C4-2B (cell line): ENCODE data around the gene FAM20C.
"Not testable (repeated sequence)": the region's sequence is repeated elsewhere in the genome, so short reads cannot be mapped to it uniquely, and the experiment has no call there.

Source experiments
- H3K27ac ChIP-seq: fragments of 450-650 bp; 2 replicates; pipeline ENCODE4 v1.5.1; 2017
- ZFX ChIP-seq: fragments of 450-650 bp; IDR thresholded peaks from 2 replicates; pipeline ENCODE4 v1.6.1; 2017
- TF ChIP-seq, protein P1 (sequence below): fragments of 450-650 bp; conservative IDR thresholded peaks from 2 replicates; pipeline ENCODE4 v1.5.1; 2017; ENCODE audit warnings: mild to moderate bottlenecking

FAM20C gene

DNA sequence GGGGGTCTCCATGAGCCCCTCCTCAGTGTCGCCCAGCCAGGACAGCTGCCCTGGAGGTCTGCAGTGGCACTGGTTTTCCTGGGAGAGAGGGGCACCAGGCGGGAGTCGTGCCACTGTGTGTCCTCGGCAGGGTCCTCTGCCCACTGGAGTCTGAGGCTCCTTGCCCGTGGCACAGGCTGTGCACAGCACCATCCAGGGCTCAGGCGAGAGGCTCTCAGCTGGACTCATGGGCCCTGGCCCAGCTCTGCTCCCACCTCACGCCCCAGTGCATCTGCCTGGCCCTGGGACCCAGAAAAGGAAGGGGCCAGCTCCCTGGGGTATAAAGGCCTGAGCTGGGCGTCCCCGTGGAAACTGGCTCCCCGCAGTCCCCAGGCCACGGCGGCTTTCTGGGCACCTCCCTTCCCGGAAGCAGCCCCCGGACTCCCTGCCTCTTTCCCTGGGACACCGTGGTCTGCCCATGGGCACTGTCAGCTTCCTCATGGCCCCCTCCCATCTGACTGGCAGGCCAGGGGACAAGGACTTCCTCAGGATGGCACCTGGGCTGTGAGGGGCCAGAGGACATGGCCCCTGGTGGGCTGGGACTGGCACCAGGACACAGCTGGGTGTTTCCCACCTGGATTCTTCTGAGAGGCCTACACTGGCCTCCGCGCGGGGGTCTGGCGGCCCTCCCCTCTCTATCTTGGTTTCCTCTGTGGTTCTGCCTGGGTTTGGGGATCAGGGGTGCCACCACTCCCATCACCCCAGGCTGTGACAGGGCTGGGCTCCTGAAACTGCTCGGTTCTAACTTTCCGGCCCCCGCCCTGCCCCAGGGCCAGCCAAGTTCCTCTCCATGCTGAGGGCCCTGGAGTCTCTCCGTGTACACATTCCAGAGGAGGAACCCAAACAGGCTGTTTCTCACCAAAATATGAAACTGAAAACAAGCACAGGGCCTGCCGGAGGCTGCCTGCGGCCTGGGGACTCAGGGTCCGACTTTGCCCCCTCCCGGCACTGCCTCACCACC, 103.1 kb downstream of the FAM20C start:
- no peak overlapping the region for H3K27ac ChIP-seq
- no peak for TF ChIP-seq ZFX
- TF ChIP-seq, protein P1, sequence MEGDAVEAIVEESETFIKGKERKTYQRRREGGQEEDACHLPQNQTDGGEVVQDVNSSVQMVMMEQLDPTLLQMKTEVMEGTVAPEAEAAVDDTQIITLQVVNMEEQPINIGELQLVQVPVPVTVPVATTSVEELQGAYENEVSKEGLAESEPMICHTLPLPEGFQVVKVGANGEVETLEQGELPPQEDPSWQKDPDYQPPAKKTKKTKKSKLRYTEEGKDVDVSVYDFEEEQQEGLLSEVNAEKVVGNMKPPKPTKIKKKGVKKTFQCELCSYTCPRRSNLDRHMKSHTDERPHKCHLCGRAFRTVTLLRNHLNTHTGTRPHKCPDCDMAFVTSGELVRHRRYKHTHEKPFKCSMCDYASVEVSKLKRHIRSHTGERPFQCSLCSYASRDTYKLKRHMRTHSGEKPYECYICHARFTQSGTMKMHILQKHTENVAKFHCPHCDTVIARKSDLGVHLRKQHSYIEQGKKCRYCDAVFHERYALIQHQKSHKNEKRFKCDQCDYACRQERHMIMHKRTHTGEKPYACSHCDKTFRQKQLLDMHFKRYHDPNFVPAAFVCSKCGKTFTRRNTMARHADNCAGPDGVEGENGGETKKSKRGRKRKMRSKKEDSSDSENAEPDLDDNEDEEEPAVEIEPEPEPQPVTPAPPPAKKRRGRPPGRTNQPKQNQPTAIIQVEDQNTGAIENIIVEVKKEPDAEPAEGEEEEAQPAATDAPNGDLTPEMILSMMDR, result no peak

DNA sequence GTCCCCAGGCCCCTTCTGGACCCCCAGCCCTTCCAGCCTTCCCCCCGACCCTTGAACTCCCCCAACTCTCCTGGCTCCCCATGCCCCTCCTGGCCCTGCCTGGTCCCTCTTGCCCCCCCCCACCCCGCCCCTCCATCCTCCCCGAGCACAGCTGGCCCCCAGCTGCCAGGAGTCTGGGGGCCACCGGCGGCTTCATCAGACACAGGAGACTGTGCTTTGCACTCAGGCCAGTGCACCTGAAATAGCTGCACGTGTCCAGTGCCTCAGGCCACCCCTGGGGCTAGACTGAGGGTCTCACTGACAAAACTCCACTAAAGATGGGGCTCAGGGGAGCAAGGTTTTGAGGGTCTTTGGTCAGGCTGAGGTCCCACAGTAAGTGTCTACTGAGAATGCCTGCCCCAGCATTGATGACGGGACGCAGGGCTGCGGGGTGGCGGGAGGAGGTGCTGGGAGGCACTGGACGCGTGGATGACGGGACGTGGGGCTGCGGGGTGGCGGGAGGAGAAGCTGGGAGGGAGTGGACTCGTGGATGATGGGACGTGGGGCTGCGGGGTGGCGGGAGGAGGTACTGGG, 104.1 kb downstream of the FAM20C start:
- TF ChIP-seq ZFX, result no peak
- TF ChIP-seq, protein P1, result no peak
- no peak overlapping the region for H3K27ac ChIP-seq

GRCh38 chr7:297141-297540, 104.8 kb downstream of the FAM20C start:
- H3K27ac ChIP-seq, result not testable (repeated sequence)

- TF ChIP-seq, protein P1, result no peak
- no peak for TF ChIP-seq ZFX
These were observed 105.4 kb downstream of the FAM20C start for GRCh38 chr7:297611-298374.

DNA sequence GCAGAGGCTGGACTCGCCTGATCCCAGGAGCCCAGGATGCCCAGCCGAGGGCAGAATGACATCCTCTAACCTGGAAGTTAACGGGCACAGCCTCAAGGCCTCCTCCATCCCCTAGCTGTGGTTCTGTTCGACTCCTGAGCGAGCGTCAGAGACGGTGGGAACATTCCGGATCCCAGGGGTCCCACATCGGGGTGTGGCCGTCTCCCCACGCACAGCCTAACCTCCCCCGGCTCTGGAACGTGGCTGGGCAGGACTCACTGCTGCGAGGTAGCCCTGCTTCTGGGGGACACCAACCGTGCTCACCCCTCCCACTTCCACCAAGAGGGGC, 106.0 kb downstream of the FAM20C start:
- no peak overlapping the region for H3K27ac ChIP-seq
- TF ChIP-seq ZFX, result no peak
- TF ChIP-seq, protein P1, result no peak

More at GRCh38 chr7:297611-298374, 105.4 kb downstream of the FAM20C start:
- no peak overlapping the region for H3K27ac ChIP-seq

DNA sequence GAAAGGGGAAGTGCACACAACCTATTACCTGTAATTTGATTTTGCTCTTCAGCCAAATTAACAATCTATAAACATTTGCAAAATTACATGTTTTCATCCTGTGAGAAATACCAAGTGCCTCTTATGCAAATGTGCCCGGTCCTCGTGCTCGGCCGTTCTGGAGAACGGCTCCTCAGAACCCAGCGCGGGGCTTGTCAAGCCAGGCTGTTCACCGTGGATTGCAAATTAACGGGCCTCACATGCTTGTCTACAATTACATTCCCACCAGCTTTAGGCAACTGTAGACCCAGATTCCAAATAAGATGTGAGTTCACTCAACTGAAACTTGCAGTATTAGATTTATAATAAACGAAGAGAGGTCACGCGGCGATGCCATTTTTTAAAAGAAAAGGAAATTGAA, 106.4 kb downstream of the FAM20C start:
- TF ChIP-seq, protein P1, result no peak
- no peak for TF ChIP-seq ZFX

GRCh38 chr7:299169-299568, 106.8 kb downstream of the FAM20C start:
- TF ChIP-seq ZFX, result no peak

More for the DNA sequence above, 106.4 kb downstream of the FAM20C start:
- H3K27ac ChIP-seq, result no peak overlapping the region

GRCh38 chr7:299628-300027, 107.3 kb downstream of the FAM20C start:
- H3K27ac ChIP-seq, result no peak overlapping the region
- TF ChIP-seq ZFX, result no peak
- TF ChIP-seq, protein P1, result no peak

More at GRCh38 chr7:299169-299568, 106.8 kb downstream of the FAM20C start:
- no peak overlapping the region for H3K27ac ChIP-seq
